ENCODE data around the gene DAB2IP. TPM values are rescaled to one million over a fixed set of nuclear protein-coding genes. Genes with fewer than 3 reads are reported as not detected.

The DAB2IP gene
- total RNA-seq, 1 donor from 2014 or later = 0.75 TPM

GRCh38 chr9:121704281-121704680, 52.8 kb downstream of the DAB2IP start:
- no peak for TF ChIP-seq CTCF (IDR thresholded peaks at IDR 0.05)
- intact Hi-C loops (cut with micrococcal nuclease) = no loop called here
- Mint-ChIP-seq H3K36me3 (ENCODE audit: low read depth) (no peaks in the 10 kb centered on the region), H3K4me1 (peaks cover 30% of the 10 kb centered on the region), H3K27me3 (peaks cover 11% of the 10 kb centered on the region), H3K27ac (no peak overlapping the region), H3K4me3 (no peak overlapping the region), H3K9me3 (no peaks in the 10 kb centered on the region)
- ATAC-seq (ENCODE audit: low read depth) = no peak
- ChIA-PET CTCF (no interaction called here), POLR2A (no interaction called here)
- no peak for DNase-seq

- H3K27ac Mint-ChIP-seq = no peak overlapping the region
- intact Hi-C loops (cut with micrococcal nuclease) = no loop called here
- TF ChIP-seq CTCF (IDR thresholded peaks at IDR 0.05) = no peak
- POLR2A ChIA-PET = no interaction called here
- no peaks in the 10 kb centered on the region for H3K36me3 Mint-ChIP-seq (ENCODE audit: low read depth)
- no peak for DNase-seq
- peaks cover 17% of the 10 kb centered on the region for H3K4me1 Mint-ChIP-seq
- H3K9me3 Mint-ChIP-seq = no peaks in the 10 kb centered on the region
- no peak overlapping the region for H3K4me3 Mint-ChIP-seq
- no peak for ATAC-seq (ENCODE audit: low read depth)
- CTCF ChIA-PET = no interaction called here
- peaks cover 11% of the 10 kb centered on the region for H3K27me3 Mint-ChIP-seq
Measured at GRCh38 chr9:121706149-121706750, 54.8 kb downstream of the DAB2IP start.

- H3K9me3 Mint-ChIP-seq = no peaks in the 10 kb centered on the region
- no peak overlapping the region for H3K27ac Mint-ChIP-seq
- ChIA-PET POLR2A (no interaction called here), CTCF (no interaction called here)
- peaks cover 14% of the 10 kb centered on the region for H3K4me1 Mint-ChIP-seq
- TF ChIP-seq CTCF (IDR thresholded peaks at IDR 0.05) = no peak
- DNase-seq (no peak), ATAC-seq (ENCODE audit: low read depth) (peak; percentile 52)
- no peaks in the 10 kb centered on the region for H3K36me3 Mint-ChIP-seq (ENCODE audit: low read depth)
- peaks cover 7% of the 10 kb centered on the region for H3K27me3 Mint-ChIP-seq
- no peak overlapping the region for H3K4me3 Mint-ChIP-seq
- intact Hi-C loops (cut with micrococcal nuclease) = no loop called here
Measured at GRCh38 chr9:121707477-121708424, 56.3 kb downstream of the DAB2IP start.

GRCh38 chr9:121708768-121709488, 57.5 kb downstream of the DAB2IP start:
- POLR2A ChIA-PET = no interaction called here
- Mint-ChIP-seq H3K36me3 (ENCODE audit: low read depth) (no peaks in the 10 kb centered on the region), H3K4me3 (no peak overlapping the region), H3K9me3 (no peaks in the 10 kb centered on the region), H3K4me1 (peaks cover 14% of the 10 kb centered on the region), H3K27ac (no peak overlapping the region), H3K27me3 (peaks cover 5% of the 10 kb centered on the region)
- CTCF ChIA-PET = no interaction called here
- DNase-seq = no peak
- no peak for TF ChIP-seq CTCF (IDR thresholded peaks at IDR 0.05)
- ATAC-seq (ENCODE audit: low read depth) = no peak
- intact Hi-C loops (cut with micrococcal nuclease) = no loop called here

- Mint-ChIP-seq H3K9me3 (no peaks in the 10 kb centered on the region), H3K36me3 (ENCODE audit: low read depth) (no peaks in the 10 kb centered on the region), H3K27ac (no peak overlapping the region), H3K4me3 (no peak overlapping the region), H3K27me3 (no peaks in the 10 kb centered on the region), H3K4me1 (peaks cover 14% of the 10 kb centered on the region)
- no peak for DNase-seq
- ATAC-seq (ENCODE audit: low read depth) = no peak
- ChIA-PET POLR2A (no interaction called here), CTCF (no interaction called here)
- intact Hi-C loops (cut with micrococcal nuclease) = no loop called here
- no peak for TF ChIP-seq CTCF (IDR thresholded peaks at IDR 0.05)
Measured at GRCh38 chr9:121709798-121710197, 58.4 kb downstream of the DAB2IP start.
